SU-DHL-6 (cell line): ENCODE data around the gene LHPP.

Source experiments
- H2AFZ ChIP-seq: fragments of 200-600 bp; sonication (generic); 2 replicates; pipeline ENCODE4 v1.6.1; 2014; ENCODE audit warnings: low read depth, mild to moderate bottlenecking, moderate library complexity, mixed read lengths, antibody characterized with exemption, low read length; ENCODE audit not compliant: severe bottlenecking
- H3F3A ChIP-seq: fragments of 200-600 bp; shearing (Covaris generic); 2 replicates; pipeline ENCODE4 v1.6.0; 2016; ENCODE audit warnings: antibody characterized with exemption, mild to moderate bottlenecking; ENCODE audit not compliant: insufficient read depth
- H3K27ac ChIP-seq: fragments of 200-600 bp; sonication (generic); 2 replicates; pipeline ENCODE4 v1.5.1; 2016; ENCODE audit warnings: low read depth, mild to moderate bottlenecking, low read length, moderate library complexity, mixed read lengths
- H3K27me3 ChIP-seq: fragments of 200-600 bp; sonication (generic), shearing (Covaris generic); 2 replicates; pipeline ENCODE4 v1.6.0; 2014; ENCODE audit warnings: mild to moderate bottlenecking, low read length
- H3K36me3 ChIP-seq: fragments of 200-600 bp; sonication (generic); 2 replicates; pipeline ENCODE4 v1.6.1; 2014; ENCODE audit warnings: mild to moderate bottlenecking, low read length, mixed read lengths
- H3K4me2 ChIP-seq: fragments of 300-600, 200-600 bp; shearing (Covaris generic), sonication (generic); 2 replicates; pipeline ENCODE4 v1.6.0; 2014; ENCODE audit warnings: low read length, low read depth, mild to moderate bottlenecking; ENCODE audit not compliant: poor library complexity, severe bottlenecking
- H3K4me3 ChIP-seq: fragments of 200-600 bp; sonication (generic); 2 replicates; pipeline ENCODE4 v1.5.1; 2014; ENCODE audit warnings: antibody characterized with exemption, low read length, mild to moderate bottlenecking, mixed read lengths; ENCODE audit not compliant: insufficient read depth, poor library complexity, severe bottlenecking
- H3K79me2 ChIP-seq: fragments of 200-600 bp; sonication (generic); 2 replicates; pipeline ENCODE4 v1.6.1; 2014; ENCODE audit warnings: mild to moderate bottlenecking, low read length, moderate library complexity; ENCODE audit not compliant: insufficient read depth
- H3K9ac ChIP-seq: fragments of 200-600 bp; sonication (generic); 2 replicates; pipeline ENCODE4 v1.7.0; 2014; ENCODE audit warnings: mild to moderate bottlenecking, low read length
- H3K9me2 ChIP-seq: fragments of 200-600 bp; sonication (generic); replicated peaks from 2 replicates; pipeline ENCODE4 v1.6.1; 2014; ENCODE audit warnings: low read length; ENCODE audit not compliant: insufficient read depth
- H3K9me3 ChIP-seq: fragments of 200-600 bp; sonication (generic); 2 replicates; pipeline ENCODE4 v1.6.1; 2014; ENCODE audit warnings: low read length, mixed read lengths; ENCODE audit not compliant: insufficient read depth
- H4K20me1 ChIP-seq: fragments of 200-600 bp; sonication (generic); 2 replicates; pipeline ENCODE4 v1.6.1; 2014; ENCODE audit warnings: low read depth, mild to moderate bottlenecking, antibody characterized with exemption, low read length, moderate library complexity, mixed read lengths
- CTCF ChIP-seq: fragments of 200-600 bp; sonication (generic); IDR thresholded peaks from one replicate; pipeline ENCODE4 v1.5.1; 2017; ENCODE audit warnings: antibody characterized with exemption, mild to moderate bottlenecking, low read length, moderate library complexity; ENCODE audit not compliant: insufficient read depth, poor library complexity, severe bottlenecking
- EZH2phosphoT487 ChIP-seq: fragments of 200-600 bp; sonication (generic), shearing (Covaris generic); conservative IDR thresholded peaks from 2 replicates; pipeline ENCODE4 v1.6.1; 2018; ENCODE audit warnings: mild to moderate bottlenecking, antibody characterized with exemption, low read length, moderate library complexity, mixed read lengths

Gene LHPP

GRCh38 chr10:124515244-124515970 is 53.8 kb downstream of the LHPP start:
- Histone ChIP-seq H3K27ac (no peak overlapping the region), H3K9me3 (no peaks in the 10 kb centered on the region), H3K9me2 (no peaks in the 10 kb centered on the region), H3K36me3 (no peaks in the 10 kb centered on the region), H3K79me2 (no peaks in the 10 kb centered on the region), H3K27me3 (no peaks in the 10 kb centered on the region), H2AFZ (no peak overlapping the region), H3F3A (no peaks in the 10 kb centered on the region), H3K4me3 (no peak overlapping the region), H3K4me2 (no peak overlapping the region), H4K20me1 (no peaks in the 10 kb centered on the region), H3K9ac (no peak overlapping the region)
- TF ChIP-seq CTCF, result no peak
- no peak for TF ChIP-seq EZH2phosphoT487

- no peaks in the 10 kb centered on the region for H3K79me2 ChIP-seq
- no peak overlapping the region for H3K4me3 ChIP-seq
- no peak overlapping the region for H3K27ac ChIP-seq
- no peaks in the 10 kb centered on the region for H3K9me3 ChIP-seq
- no peak overlapping the region for H2AFZ ChIP-seq
- no peak for TF ChIP-seq CTCF
- TF ChIP-seq EZH2phosphoT487, result no peak
- H3K27me3 ChIP-seq, result no peaks in the 10 kb centered on the region
- no peaks in the 10 kb centered on the region for H3K9me2 ChIP-seq
- no peak overlapping the region for H3K9ac ChIP-seq
- H3K4me2 ChIP-seq, result no peak overlapping the region
- H3K36me3 ChIP-seq, result no peaks in the 10 kb centered on the region
- no peaks in the 10 kb centered on the region for H3F3A ChIP-seq
- H4K20me1 ChIP-seq, result no peaks in the 10 kb centered on the region
Observed at GRCh38 chr10:124516181-124516580, 54.6 kb downstream of the LHPP start.

- Histone ChIP-seq H3K9ac (no peak overlapping the region), H3K79me2 (no peaks in the 10 kb centered on the region), H3K27me3 (no peaks in the 10 kb centered on the region), H3K9me2 (no peaks in the 10 kb centered on the region), H3K4me2 (no peak overlapping the region), H3K4me3 (no peak overlapping the region), H3K27ac (no peak overlapping the region), H4K20me1 (no peaks in the 10 kb centered on the region), H3K9me3 (no peaks in the 10 kb centered on the region), H2AFZ (no peak overlapping the region), H3F3A (no peaks in the 10 kb centered on the region), H3K36me3 (no peaks in the 10 kb centered on the region)
- no peak for TF ChIP-seq CTCF
- no peak for TF ChIP-seq EZH2phosphoT487
Observed at GRCh38 chr10:124516746-124517397, 55.2 kb downstream of the LHPP start.
